GM12878 (cell line): ENCODE data around the gene C14orf39. TPM values are rescaled to one million over a fixed set of nuclear protein-coding genes. Genes with fewer than 3 reads are reported as not detected.

Source experiments
- CUX1 ChIP-seq: IDR thresholded peaks from 2 replicates; pipeline ENCODE4 v1.6.1; 2012; ENCODE audit warnings: improper control_type of control experiment, low read depth, low read length; ENCODE audit not compliant: insufficient replicate concordance
- MTA2 ChIP-seq: fragments of 450-650 bp; IDR thresholded peaks from 2 replicates; pipeline ENCODE4 v1.6.1; 2016; ENCODE audit warnings: low read depth, mild to moderate bottlenecking, moderate library complexity
- PBX3 ChIP-seq: IDR thresholded peaks from 2 replicates; pipeline ENCODE4 v1.6.1; 2011; ENCODE audit warnings: mild to moderate bottlenecking, low read depth, low read length, moderate library complexity; ENCODE audit not compliant: insufficient replicate concordance
- PKNOX1 ChIP-seq: fragments of 450-650 bp; IDR thresholded peaks from 2 replicates; pipeline ENCODE4 v1.6.1; 2016; ENCODE audit warnings: mild to moderate bottlenecking
- RFX5 ChIP-seq: IDR thresholded peaks from 2 replicates; pipeline ENCODE4 v1.6.1; 2011; ENCODE audit warnings: low read depth, low read length, improper control_type of control experiment
- SMAD1 ChIP-seq: fragments of 450-650 bp; IDR thresholded peaks from 2 replicates; pipeline ENCODE4 v1.6.1; 2018; ENCODE audit warnings: mild to moderate bottlenecking, low read depth; ENCODE audit not compliant: partially characterized antibody
- polyA plus RNA-seq, 11 experiments: library from polyadenylated mRNA; depleted of rRNA in 4 of 11; unstranded in 6 of 11; stranded (reverse) in 5 of 11; fragments of >200 nt; fragmentation: Nextera tagmentation in 4 of 11; fragmentation: Illumina TruSeq in 1 of 11; extraction: Ambion mirVana in 4 of 11; extraction: Trizol in 1 of 11; gene quantifications; 1 replicate in 1 of 11; 2 replicates in 10 of 11; pipeline versions ENCODE4 v1.2.1 to v1.2.3, GENCODE V29; 2011 to 2016; ENCODE audit warnings: inconsistent platforms in 2 of 11, missing spikeins in 2 of 11, low read depth in 1 of 11
- total RNA-seq, 4 experiments: library from RNA; depleted of rRNA in 3 of 4; stranded (reverse); fragments of >200 nt in 3 of 4; fragmentation: Illumina TruSeq in 1 of 4; extraction: Trizol in 1 of 4; gene quantifications; 2 replicates each; pipeline versions ENCODE4 v1.2.1 to v1.2.3, GENCODE V29; 2013 to 2021

Gene C14orf39
- total and polyA plus RNA-seq, 10 of the 15 experiments (the other 5 are each of a cell fraction or from before 2014, with no cell fraction given), result 0.24 to 0.31 TPM; not detected in 8

- TF ChIP-seq MTA2 (no peak), SMAD1 (no peak), CUX1 (no peak), PKNOX1 (no peak), PBX3 (no peak), RFX5 (no peak)
- TF ChIP-seq, all 136 proteins: peak for 0
These were observed 20.7 kb upstream of the C14orf39 start (continued) for GRCh38 chr14:60506462-60506984.
